Inferior parietal cortex (tissue), 1 donor: ENCODE results near the gene GNB1.
"Not testable (repeated sequence)": the region's sequence is repeated elsewhere in the genome, so short reads cannot be mapped to it uniquely, and the experiment has no call there.

Experiments
- DNase-seq: peaks from one replicate; pipeline ENCODE4 v3.0.0-alpha.2; 2016; ENCODE audit errors: extremely low spot score

The GNB1 gene

DNA sequence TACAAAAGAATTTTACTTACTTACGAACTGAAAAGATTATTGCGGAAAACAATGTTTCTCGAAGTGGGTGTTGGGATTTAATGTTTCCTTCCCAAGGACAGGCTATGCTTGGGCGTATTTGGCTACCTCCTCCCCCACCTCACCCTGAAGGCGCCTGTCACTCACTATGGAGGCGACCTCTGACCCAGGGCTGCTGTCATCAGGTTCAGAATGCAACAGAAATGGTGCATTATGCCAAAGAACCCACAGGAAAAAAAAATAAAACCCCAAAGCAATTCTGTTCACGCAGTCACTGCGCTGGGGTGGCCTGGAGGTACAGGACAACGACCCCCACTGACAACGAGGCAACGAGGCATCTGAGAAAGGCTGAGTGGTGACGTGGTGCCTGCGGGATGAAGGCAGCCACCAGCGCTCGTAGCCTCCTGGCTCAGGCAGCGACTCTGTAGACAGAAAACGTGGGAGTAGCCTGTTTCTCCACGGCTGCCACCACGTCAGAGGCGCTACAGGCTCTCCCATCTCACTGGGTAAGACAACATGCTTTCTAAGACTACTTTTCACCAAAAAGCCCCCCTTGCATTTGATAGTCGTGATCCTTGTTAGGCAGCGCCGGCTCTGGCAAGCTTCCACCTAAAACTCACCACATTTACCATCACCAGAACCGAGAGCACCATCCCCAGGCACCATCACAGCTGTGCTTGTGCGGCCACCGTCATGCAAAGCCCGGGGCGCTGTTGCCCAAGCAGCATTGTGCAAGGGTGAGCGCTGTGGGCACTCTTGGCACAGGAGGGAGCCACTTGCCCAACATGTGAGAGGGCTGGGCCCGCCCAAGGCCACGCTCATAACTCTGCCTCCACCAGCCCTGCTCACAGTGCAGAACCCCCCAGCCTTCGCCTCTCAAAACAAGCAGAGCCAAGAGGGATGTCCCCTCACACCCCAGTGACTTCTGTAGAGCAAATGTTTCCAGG is 126.9 kb downstream of the GNB1 start:
- DNase-seq, result peak; percentile 40

DNA sequence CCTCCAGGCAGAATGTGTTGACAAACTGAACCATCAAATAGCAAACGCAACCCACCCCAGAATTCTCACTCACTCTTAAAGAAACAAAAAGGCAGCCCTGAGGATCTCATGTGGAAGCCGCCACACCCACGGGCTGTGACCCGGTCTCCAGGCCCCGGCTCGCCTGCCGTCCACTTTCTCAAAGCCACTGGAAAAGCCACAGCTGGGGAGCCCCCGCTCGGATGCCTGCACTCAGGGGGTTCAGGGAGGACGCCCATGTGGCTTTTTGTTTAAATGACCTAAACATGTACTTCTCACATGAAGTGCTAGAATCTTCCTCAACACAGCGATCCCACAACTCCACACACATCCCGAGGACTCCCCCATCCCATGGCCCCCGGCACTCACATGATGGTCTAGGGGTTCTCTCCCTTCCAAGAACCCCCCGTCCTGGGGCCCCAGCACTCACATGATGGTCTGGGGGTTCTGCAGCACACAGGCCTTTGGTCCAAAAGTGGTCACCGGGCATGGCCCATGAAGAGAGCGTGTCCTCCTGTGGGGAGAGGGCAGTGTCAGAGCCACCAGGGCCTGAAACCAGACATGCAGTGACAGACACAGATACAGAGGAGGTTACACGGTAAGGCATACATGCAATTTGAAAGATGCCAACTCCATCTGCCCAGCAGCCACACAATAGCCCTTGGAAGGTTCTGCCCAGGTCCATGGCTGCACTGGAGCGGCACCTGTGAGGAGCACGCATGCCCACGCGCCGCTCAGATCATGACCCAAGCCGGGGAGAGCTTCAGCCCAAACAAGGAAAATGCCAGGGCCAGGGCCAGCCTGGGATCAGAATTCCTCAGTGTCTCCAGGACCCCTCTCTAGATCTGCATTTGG is 129.1 kb downstream of the GNB1 start:
- DNase-seq, result no peak

DNA sequence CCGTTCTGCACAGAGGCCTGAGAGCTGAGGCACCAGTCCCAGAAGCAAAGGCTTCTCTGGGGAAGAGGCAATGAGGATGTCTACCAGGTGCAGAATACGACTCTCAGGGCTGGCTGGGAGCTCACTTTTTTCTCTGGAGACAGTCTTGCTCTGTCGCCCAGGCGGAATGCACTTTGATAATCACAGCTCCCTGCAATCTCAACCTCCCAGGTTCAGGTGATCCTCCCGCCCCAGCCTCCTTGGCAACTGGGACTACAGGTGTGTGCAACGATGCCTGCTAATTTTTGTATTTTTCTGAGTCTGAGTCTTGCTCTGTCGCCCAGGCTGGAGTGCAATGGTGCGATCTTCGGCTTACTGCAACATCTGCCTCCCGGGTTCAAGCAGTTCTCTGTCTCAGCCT is 130.2 kb downstream of the GNB1 start:
- DNase-seq, result no peak

DNA sequence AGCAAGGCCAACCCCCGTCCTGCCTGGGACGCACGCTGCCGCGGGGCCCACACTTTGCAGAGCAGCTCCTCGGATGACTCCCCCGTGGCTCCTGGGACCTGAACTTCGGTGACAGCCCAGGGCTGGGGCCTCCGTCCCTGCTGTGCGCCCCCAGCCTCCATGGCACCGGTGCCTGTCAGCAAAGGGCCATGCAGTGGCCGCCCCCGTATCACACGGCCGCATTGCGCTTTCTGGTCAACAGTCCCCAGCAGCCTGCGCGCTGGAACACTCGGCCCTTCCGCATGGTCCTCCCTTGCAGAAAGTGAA is 130.6 kb downstream of the GNB1 start:
- DNase-seq, result no peak

DNA sequence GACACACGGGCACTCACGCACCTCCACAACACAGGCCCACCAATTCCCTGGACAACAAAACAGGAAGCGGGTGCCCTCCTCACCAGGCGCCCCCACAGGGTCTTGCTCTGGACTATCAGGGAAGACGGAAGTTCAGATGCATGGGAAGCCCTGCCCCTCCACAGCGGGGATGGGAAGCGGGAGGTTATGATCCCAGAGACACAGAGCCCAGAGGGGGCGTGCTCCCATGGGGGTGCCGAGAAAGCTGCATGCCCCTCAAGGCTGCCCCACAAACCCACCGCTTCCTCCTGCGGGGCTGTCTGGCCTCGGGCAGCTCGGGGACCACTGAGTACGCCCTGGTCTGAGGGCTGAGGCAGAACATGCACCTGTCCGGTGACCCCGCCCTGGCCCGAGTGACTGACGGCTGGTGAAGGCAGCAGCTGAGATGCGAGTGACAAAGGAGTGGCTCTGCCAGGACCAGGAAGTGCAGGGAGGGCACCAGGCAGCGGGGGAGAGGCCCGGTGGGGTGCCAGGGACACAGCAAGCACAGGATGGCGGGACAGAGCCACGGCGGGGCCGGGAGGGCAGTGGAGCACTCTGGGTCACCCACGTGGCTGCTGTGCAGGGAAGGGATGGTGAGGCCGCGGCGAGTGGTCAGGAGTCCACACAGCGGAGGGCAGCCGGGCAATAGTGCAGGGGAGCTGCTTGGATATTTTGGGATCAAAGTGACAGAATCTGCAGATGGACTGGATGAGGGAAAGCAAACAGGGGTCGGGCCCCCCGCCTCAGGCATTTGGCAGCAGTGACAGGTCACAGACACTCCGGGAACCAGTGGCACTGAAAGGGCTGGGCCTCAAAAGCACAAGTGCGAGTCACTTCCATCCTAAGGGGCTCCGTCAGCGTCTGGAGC is 131.2 kb downstream of the GNB1 start:
- no peak for DNase-seq

DNA sequence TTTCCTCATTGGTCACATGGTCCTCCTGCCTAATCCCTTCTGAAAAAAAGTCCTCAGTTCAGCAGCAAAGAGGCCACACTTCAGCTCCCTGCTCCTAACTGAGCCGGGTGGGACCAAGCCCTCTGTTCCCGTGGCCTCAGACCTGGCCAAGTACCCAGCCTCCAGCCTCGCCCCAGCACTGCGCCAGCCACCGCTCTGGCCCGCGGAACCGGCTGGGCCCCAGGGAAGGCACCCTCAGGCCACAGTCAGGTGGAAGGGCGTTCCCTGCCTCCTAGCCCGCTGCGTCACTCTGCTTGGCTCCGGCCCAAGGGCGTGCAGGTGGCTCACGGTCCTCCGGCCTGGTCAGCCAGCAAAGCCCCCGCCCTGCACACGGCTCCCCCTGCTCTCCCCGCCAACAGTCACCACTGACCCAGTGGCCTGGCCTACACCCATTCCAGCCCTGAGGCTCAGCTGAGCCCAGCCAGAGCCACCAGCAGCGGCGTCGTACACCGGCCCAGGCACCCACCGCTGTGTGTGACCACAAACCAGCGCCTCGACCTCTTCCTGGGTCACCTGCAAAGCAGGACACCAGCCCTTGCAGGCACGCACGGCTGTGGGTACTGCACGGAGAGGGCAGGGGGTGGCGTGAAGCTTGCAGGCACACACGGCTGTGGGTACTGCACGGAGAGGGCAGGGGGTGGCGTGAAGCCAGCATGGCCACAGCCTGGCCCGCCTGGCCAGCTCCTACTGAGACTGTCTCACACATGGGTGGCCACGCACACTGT is 132.0 kb downstream of the GNB1 start:
- DNase-seq, result no peak

DNA sequence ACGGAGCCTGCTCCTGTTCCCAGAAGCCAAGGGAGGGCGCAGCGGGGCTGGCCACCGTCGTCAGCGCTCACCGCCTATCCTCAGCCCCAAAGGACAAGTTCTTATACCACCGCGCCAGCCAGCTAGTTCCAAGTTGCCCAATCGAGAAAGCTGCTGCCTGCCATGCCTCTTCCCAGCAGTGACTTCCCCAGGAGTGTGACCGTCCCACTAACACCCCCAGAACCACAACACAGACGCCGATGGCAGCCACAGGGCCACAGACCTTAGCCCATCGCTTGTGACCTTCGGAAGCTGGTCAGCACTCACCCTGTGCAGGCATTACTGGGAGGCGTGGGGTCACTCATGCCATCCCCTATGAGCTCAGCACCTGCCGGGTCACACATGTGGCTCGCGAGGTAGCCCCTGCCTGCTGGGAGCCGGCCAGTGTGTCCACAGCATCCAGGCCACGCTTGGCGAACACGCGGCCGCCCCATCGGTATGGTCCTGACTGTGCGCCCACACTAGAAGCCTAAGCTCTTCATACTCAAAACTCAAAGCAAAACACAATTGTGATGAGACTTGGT is 132.7 kb downstream of the GNB1 start:
- DNase-seq, result no peak

DNA sequence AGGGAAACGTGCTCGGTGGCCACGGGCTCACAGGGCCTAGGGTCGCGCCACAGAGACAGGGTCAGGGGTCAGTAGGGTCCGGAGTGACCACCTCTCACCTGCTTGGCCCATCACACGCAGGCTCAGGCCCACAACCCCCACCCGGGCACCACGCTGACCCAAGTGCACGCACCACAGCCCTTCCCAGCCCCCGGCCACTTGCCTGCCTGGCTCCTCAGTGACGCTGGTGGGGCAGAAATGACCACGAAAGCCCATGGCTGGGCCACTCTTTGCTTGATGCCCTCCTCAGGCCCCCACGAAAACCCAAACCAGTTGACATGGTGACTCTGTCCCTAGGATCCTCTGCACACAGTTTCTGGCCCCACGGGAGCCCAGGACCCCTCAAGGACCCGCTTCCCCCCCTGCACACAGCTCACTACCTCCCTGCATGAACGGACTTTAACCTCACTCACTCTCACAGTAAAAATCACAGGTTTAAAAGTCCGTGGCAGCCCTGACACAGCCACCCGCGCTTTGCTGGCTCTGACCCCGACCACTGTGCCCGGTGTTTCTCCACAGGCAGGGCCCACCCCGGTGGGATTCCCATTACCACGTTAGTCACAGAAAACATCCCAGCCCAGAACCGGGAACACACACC is 133.3 kb downstream of the GNB1 start:
- DNase-seq, result no peak

DNA sequence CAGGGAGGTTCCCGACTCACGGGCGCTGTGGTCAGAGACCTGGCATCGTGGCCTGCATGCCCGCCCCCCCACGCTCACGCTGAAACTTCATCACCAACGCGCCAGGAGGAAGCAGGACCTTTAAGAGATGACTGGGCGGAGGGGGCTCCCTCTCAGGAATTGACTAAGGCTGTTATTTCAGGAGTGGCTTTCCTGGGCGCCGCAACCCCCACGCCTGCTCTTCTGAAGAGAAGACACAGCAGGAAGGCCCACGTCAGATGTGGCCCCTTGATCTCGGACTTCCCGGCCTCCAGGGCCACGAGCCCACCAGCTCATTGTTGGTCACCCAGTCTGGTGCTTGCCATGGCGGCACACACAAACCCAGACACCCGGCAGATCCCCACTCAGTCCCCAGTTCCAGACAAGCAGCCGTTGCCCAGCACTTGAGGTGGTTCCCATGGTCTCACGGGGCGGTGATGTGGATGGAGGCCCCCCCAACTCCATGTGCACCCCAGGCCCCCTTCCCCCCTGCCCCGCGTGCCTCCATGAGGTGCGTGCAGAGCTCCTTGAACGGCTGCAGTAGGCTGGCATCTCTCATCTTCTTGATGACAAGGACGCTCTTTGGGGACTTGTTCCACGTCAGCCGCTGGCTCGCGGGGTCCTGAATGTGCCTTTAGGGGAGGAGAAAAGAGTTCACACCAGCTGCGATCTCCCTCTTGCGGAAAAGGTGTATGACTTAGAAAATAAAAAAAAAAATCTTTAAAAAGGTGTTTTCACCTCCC is 134.0 kb downstream of the GNB1 start:
- no peak for DNase-seq

DNA sequence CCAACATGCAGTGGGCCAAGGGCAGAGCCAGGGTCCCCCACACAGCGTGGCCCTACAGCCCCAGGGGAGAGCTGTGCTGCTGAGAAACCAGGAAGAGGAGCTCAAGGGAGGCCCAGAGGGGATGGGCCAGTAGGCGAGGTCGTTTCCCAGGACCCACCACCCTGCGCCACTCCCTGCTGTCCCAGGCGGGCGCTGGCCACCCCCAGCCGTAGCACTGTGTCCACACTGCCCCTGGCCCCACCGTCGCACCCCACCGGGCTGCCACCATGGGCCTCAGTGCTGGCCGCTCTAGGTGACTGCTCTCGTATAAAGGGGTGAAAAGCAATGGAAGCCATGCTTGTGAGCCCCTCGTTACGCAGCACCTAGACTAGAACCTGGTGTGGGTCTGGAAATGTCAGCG is 135.0 kb downstream of the GNB1 start:
- DNase-seq, result no peak

DNA sequence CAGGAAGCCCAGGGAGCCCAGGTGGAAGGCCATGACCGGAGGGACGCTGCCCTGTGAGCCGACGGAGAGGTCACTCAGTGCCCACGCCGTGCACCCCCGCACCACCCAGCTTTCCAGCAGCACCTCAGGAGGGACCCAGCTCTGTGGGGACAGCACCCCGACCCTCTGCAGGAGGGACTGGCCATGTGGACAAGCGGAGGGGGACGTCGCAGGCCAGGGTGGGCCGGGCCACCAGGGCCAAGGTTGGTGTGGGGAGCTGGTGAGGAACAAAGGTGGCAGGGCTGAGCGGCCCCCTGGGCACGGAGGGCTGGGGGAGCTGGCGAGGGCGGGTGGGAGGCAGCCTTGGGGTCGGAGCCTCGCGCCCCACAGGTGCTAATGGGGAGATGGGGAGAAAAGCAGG is 135.5 kb downstream of the GNB1 start:
- DNase-seq, result no peak

DNA sequence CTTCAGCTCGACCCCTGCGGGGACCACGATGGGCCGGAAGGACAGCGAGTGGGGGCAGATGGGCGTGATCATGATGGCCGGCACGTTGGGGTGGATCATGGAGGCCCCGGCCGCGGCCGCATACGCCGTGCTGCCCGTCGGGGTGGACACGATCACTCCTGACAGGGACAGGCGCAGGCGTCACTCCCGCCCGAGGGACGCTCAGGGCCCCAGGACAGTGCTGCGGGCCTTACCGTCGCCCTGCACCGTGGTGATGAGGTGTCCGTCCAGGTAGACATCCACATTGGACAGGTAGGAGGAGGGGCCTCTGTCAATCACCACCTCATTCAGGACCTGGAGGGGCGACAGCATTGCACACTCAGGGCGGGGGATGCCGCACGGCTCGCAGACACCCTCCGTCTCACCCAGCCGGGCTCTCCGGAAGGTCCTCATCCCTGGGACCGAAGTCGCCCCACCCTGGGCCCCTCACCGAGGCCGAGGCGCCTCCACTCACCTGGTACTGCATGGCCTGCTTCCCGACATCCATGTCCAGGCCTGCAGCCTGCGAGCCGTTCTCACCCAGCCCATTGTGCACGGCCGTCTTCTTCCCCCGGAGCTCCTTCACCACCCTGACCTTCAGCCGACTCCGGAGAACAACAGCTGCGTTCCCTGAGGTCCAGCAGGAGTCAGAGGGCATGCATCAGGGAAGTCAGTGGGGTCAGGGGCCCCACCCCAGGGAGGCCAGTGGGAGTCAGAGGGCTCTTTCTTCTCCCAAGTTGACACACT is 136.7 kb downstream of the GNB1 start:
- no peak for DNase-seq

DNA sequence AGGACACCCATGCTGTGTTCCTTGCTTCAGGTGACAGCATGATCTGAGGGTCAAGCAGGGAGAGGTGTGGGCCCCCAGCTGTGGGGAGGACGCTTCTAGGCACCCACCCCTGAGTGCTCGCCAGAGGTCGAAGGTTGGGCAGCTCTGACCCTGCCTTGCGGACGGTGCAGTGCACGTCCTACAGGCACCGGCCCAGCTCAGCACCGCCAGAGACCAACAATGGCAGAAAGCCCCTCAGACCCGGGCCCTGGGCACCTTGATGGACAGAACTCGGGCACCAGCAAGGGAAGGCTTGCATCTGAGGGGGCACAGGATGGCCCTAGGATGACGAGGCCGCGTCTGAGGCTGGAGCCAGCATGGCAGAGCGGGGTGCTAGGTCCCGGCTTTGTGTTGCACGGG is 137.3 kb downstream of the GNB1 start:
- no peak for DNase-seq

DNA sequence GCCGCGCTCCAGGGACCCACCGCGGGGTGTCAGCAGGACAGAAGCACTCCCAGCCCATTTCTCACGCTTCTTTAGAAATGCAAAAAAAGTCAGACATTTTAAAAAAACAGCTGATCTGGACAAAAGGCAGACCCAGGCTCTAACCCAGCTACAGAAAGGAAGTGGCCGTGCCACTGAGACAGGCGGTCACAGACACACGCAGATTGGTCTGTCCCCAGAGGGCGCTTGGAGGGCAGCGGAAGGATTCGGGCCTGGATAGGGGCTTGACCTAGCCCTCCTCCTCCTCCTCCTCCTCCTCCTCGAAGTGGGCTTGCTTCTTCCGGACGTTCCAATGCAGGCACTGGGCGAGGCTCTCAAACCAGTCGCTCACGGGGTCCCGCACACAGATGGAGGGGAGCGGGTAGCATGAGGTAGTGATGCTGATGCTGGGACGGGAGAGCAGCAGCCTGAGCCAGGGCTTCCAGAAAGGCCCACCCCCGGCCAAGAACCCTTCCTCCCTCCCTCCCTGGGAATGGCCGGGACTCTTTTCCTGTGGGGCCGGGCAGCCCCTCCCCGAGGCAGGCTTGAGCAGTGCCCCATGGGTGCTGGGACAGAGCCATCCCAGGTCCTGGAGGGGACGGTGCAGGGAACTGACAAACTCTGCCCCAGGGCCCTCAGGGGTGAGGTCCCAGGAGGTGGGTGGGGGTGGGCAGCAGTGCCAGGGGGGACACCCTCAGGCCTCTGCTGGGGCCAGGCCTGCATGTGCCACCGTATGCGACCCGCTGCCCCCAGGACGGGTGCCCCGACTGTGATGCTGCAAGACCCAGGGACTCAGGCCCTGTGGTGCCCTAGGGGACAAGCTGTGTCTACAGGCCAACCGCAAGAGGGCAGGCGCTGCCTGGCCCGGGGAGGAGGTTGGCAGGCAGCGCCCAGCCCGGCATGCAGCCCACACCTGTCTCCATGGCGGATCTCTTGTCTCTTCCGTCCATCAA is 138.0 kb downstream of the GNB1 start:
- DNase-seq, result no peak

DNA sequence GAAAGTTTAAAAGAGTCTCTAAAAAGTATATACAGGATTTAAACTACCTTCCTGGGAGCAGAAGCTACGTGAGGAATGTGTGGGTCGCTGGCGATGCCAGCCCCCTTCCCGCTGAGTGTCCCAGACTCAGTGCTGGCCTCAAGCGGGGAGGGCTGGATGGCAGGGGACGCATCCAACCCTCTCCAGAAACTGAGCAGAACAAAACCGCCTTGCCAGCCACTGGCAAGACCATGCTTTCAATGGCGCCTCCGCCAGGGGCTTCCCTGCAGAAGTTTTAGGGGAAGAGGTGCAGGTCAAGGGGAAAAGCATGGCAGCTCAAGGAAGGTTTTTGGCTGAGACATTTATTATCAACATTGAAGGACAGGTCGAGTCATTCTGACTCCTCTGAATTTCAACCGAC is 138.7 kb downstream of the GNB1 start:
- DNase-seq, result no peak

DNA sequence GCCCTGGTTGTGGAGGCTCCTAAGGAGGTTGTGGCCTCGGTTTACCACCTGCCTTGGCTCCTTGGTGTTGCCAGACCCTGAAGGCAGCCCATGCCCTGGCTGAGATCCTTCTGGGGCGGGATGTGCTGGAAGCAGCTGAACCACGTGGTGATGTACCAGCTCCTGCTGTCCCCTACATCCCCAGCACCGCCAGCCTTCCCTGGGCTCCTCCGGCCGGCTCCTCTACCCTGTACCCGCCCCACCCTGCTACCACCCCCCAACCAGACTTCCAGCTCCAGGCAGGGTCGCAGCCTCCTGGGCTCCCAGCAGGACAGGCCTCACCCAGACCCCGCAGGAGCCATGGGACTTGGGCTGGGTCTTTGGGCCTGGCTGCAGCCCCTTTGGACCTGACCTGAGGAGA is 140.9 kb downstream of the GNB1 start:
- DNase-seq, result not testable (repeated sequence)

DNA sequence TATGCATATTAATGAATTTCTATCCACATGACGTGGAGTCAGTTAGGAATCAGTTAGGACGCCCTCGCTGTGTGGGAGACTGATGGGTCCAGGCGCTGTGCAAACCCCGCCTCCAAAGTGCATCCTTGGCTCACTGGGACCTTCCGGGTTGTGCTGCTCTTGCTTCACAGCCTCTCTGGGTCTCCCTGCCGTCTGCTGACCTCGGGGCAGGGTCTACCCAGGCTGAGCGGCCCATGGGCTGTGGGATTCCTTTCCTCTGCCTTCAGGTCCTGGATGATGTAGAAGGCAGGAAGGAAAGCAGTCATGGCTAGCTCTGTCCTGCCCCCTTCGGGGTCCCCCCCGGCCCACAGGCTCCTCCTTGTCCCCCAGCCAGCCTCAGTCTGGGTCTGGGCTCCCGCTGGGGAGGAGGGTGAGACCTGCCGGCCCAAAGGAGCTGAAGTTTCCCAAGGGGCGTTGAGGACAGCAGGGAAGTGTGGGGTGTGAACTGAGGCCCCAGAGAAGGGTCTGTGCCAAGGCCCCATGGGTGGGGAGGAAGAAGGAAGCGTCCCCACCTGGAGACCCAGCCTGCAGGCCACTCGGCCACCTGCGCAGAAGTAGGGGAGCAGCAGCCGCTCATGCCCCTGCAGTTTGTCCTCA is 142.1 kb downstream of the GNB1 start:
- no peak for DNase-seq
